ENCODE measurements around the gene MROH7. TPM values are rescaled to one million over a fixed set of nuclear protein-coding genes. Genes with fewer than 3 reads are reported as not detected.

MROH7 gene
- total and polyA plus RNA-seq, 2 of the 13 experiments (the other 11 are each of a cell fraction or from before 2014, with no cell fraction given) = 0.09 TPM

DNA sequence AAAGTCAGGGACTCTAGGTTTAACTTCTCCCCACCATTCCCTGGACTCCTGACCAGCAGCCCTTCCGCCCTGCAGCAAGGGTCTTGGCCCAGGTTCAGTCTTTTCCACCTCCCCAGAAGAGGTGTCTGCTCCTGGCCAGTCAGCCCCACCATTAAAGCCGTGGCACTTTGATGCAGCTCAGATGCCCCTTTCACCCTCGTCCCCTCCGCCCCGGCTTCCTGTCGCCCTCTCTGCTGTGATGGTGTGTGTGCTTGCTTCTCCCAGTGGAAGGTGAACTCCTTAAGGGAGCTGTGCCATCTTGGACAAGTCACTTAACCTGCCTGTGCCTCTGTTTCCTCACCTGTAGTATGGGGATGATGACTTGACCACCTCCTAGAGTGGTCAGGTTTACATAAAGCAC lies 56.3 kb downstream of the MROH7 start:
- no peaks in the 10 kb centered on the region for H4K20me1 ChIP-seq (ENCODE audit: insufficient read depth, low read length)
- no peak overlapping the region for H3K27ac ChIP-seq (ENCODE audit: extremely low read length, insufficient read depth, low read length)
- H3K9ac ChIP-seq (ENCODE audit: insufficient read depth, low read depth, low read length) = no peak overlapping the region
- BruUV-seq (replicated peaks) = no TSS peak
- ChIA-PET POLR2A (no interaction called here), CTCF (ENCODE audit: low intra/inter-chr PET ratio, low total read pairs) (no interaction called here)
- 39% methylated on average over 6 of the region's 6 CpGs for WGBS (ENCODE audit: low lambda C conversion rate)
- H3K4me1 ChIP-seq (ENCODE audit: insufficient read depth, low read length) = no peaks in the 10 kb centered on the region
- ATAC-seq = no peak
- no peaks in the 10 kb centered on the region for H3K9me3 ChIP-seq (ENCODE audit: low read length)
- DNase-seq (ENCODE audit: low spot score) = no peak
- in situ Hi-C loops (cut with HindIII; ENCODE audit: extremely low pct_ligation_motif_present, low pct_unique_long_range_greater_than_20kb) (no loop called here), intact Hi-C loops (cut with micrococcal nuclease; ENCODE audit: unreplicated experiment) (no loop called here)
- TF ChIP-seq FOXJ3 (CRISPR knock-in tag; IDR thresholded peaks at IDR 0.05; ENCODE audit: borderline replicate concordance) = no peak
- TF ChIP-seq, protein P1, sequence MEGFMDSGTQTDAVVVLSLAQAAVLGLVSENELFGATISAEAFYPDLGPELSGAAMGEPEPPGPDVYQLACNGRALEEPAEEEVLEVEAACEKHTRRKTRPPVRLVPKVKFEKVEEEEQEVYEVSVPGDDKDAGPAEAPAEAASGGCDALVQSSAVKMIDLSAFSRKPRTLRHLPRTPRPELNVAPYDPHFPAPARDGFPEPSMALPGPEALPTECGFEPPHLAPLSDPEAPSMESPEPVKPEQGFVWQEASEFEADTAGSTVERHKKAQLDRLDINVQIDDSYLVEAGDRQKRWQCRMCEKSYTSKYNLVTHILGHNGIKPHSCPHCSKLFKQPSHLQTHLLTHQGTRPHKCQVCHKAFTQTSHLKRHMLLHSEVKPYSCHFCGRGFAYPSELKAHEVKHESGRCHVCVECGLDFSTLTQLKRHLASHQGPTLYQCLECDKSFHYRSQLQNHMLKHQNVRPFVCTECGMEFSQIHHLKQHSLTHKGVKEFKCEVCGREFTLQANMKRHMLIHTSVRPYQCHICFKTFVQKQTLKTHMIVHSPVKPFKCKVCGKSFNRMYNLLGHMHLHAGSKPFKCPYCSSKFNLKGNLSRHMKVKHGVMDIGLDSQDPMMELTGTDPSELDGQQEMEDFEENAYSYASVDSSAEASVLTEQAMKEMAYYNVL (CRISPR knock-in tag; IDR thresholded peaks at IDR 0.05; ENCODE audit: borderline replicate concordance) = no peak
- no peak for TF ChIP-seq RFXANK (CRISPR knock-in tag; IDR thresholded peaks at IDR 0.05)
- no peak for TF ChIP-seq HNF4G (IDR thresholded peaks at IDR 0.05; ENCODE audit: borderline replicate concordance, low read depth, low read length)
- TF ChIP-seq HNF4G (CRISPR knock-in tag; IDR thresholded peaks at IDR 0.05; ENCODE audit: borderline replicate concordance, low read depth) = no peak
- TF ChIP-seq, protein P2, sequence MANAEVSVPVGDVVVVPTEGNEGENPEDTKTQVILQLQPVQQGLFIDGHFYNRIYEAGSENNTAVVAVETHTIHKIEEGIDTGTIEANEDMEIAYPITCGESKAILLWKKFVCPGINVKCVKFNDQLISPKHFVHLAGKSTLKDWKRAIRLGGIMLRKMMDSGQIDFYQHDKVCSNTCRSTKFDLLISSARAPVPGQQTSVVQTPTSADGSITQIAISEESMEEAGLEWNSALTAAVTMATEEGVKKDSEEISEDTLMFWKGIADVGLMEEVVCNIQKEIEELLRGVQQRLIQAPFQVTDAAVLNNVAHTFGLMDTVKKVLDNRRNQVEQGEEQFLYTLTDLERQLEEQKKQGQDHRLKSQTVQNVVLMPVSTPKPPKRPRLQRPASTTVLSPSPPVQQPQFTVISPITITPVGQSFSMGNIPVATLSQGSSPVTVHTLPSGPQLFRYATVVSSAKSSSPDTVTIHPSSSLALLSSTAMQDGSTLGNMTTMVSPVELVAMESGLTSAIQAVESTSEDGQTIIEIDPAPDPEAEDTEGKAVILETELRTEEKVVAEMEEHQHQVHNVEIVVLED (CRISPR knock-in tag; IDR thresholded peaks at IDR 0.05; ENCODE audit: borderline replicate concordance) = no peak
- TF ChIP-seq ASH2L (IDR thresholded peaks at IDR 0.05; ENCODE audit: insufficient read length, low read depth, low read length) = no peak
- TF ChIP-seq CEBPB (IDR thresholded peaks at IDR 0.05; ENCODE audit: borderline replicate concordance, low read depth, low read length) = no peak
- TF ChIP-seq, protein P3, sequence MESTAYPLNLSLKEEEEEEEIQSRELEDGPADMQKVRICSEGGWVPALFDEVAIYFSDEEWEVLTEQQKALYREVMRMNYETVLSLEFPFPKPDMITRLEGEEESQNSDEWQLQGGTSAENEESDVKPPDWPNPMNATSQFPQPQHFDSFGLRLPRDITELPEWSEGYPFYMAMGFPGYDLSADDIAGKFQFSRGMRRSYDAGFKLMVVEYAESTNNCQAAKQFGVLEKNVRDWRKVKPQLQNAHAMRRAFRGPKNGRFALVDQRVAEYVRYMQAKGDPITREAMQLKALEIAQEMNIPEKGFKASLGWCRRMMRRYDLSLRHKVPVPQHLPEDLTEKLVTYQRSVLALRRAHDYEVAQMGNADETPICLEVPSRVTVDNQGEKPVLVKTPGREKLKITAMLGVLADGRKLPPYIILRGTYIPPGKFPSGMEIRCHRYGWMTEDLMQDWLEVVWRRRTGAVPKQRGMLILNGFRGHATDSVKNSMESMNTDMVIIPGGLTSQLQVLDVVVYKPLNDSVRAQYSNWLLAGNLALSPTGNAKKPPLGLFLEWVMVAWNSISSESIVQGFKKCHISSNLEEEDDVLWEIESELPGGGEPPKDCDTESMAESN (CRISPR knock-in tag; conservative IDR thresholded peaks at IDR 0.05) = no peak
- no peak for TF ChIP-seq ZMAT3 (CRISPR knock-in tag; conservative IDR thresholded peaks at IDR 0.05)
- TF ChIP-seq, protein P4, sequence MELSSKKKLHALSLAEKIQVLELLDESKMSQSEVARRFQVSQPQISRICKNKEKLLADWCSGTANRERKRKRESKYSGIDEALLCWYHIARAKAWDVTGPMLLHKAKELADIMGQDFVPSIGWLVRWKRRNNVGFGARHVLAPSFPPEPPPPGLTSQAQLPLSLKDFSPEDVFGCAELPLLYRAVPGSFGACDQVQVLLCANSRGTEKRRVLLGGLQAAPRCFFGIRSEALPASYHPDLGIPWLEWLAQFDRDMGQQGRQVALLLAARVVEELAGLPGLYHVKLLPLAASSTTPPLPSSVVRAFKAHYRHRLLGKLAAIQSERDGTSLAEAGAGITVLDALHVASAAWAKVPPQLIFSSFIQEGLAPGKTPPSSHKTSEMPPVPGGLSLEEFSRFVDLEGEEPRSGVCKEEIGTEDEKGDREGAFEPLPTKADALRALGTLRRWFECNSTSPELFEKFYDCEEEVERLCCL (CRISPR knock-in tag; IDR thresholded peaks at IDR 0.05; ENCODE audit: borderline replicate concordance) = no peak
- TF ChIP-seq CBX5 (CRISPR knock-in tag; IDR thresholded peaks at IDR 0.05; ENCODE audit: borderline replicate concordance) = no peak
- TF ChIP-seq ATF7-NPFF (CRISPR knock-in tag; IDR thresholded peaks at IDR 0.05; ENCODE audit: low read depth) = no peak
- TF ChIP-seq, protein P5, sequence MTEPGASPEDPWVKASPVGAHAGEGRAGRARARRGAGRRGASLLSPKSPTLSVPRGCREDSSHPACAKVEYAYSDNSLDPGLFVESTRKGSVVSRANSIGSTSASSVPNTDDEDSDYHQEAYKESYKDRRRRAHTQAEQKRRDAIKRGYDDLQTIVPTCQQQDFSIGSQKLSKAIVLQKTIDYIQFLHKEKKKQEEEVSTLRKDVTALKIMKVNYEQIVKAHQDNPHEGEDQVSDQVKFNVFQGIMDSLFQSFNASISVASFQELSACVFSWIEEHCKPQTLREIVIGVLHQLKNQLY (CRISPR knock-in tag; IDR thresholded peaks at IDR 0.05) = no peak
- no peak for TF ChIP-seq ZNF232 (CRISPR knock-in tag; IDR thresholded peaks at IDR 0.05; ENCODE audit: borderline replicate concordance)
- H2AFZ ChIP-seq (ENCODE audit: low read length) = no peak overlapping the region
- no peaks in the 10 kb centered on the region for H3K36me3 ChIP-seq (replicated peaks in 1 of 2; ENCODE audit: control insufficient read depth in 1 of 2, insufficient read depth in 2 of 2, low read length in 2 of 2)
- no peak overlapping the region for H3K4me2 ChIP-seq (ENCODE audit: low read depth, low read length)
- peaks cover 0 to 14% of the 10 kb centered on the region in 2 experiments; a peak in 3 of 5 replicates for H3K27me3 ChIP-seq (ENCODE audit: control insufficient read depth in 1 of 2, insufficient read depth in 2 of 2, low read length in 2 of 2)
- no peak overlapping the region for H3K4me3 ChIP-seq (replicated peaks in 1 of 3; ENCODE audit: insufficient read depth in 1 of 3, low read depth in 2 of 3, low read length in 3 of 3)
- no peak for FAIRE-seq
- no peaks in the 10 kb centered on the region for H3K79me2 ChIP-seq (ENCODE audit: insufficient read depth, low read length)

All from HepG2 (cell line).